SU-DHL-6 (cell line): ENCODE results near the gene CAMK1.

Experiments
- H2AFZ ChIP-seq: fragments of 200-600 bp; sonication (generic); 2 replicates; pipeline ENCODE4 v1.6.1; 2014; ENCODE audit warnings: low read depth, mild to moderate bottlenecking, moderate library complexity, mixed read lengths, antibody characterized with exemption, low read length; ENCODE audit not compliant: severe bottlenecking
- H3F3A ChIP-seq: fragments of 200-600 bp; shearing (Covaris generic); 2 replicates; pipeline ENCODE4 v1.6.0; 2016; ENCODE audit warnings: antibody characterized with exemption, mild to moderate bottlenecking; ENCODE audit not compliant: insufficient read depth
- H3K27ac ChIP-seq: fragments of 200-600 bp; sonication (generic); 2 replicates; pipeline ENCODE4 v1.5.1; 2016; ENCODE audit warnings: low read depth, mild to moderate bottlenecking, low read length, moderate library complexity, mixed read lengths
- H3K27me3 ChIP-seq: fragments of 200-600 bp; sonication (generic), shearing (Covaris generic); 2 replicates; pipeline ENCODE4 v1.6.0; 2014; ENCODE audit warnings: mild to moderate bottlenecking, low read length
- H3K36me3 ChIP-seq: fragments of 200-600 bp; sonication (generic); 2 replicates; pipeline ENCODE4 v1.6.1; 2014; ENCODE audit warnings: mild to moderate bottlenecking, low read length, mixed read lengths
- H3K4me2 ChIP-seq: fragments of 300-600, 200-600 bp; shearing (Covaris generic), sonication (generic); 2 replicates; pipeline ENCODE4 v1.6.0; 2014; ENCODE audit warnings: low read length, low read depth, mild to moderate bottlenecking; ENCODE audit not compliant: poor library complexity, severe bottlenecking
- H3K4me3 ChIP-seq: fragments of 200-600 bp; sonication (generic); 2 replicates; pipeline ENCODE4 v1.5.1; 2014; ENCODE audit warnings: antibody characterized with exemption, low read length, mild to moderate bottlenecking, mixed read lengths; ENCODE audit not compliant: insufficient read depth, poor library complexity, severe bottlenecking
- H3K79me2 ChIP-seq: fragments of 200-600 bp; sonication (generic); 2 replicates; pipeline ENCODE4 v1.6.1; 2014; ENCODE audit warnings: mild to moderate bottlenecking, low read length, moderate library complexity; ENCODE audit not compliant: insufficient read depth
- H3K9ac ChIP-seq: fragments of 200-600 bp; sonication (generic); 2 replicates; pipeline ENCODE4 v1.7.0; 2014; ENCODE audit warnings: mild to moderate bottlenecking, low read length
- H3K9me2 ChIP-seq: fragments of 200-600 bp; sonication (generic); replicated peaks from 2 replicates; pipeline ENCODE4 v1.6.1; 2014; ENCODE audit warnings: low read length; ENCODE audit not compliant: insufficient read depth
- H3K9me3 ChIP-seq: fragments of 200-600 bp; sonication (generic); 2 replicates; pipeline ENCODE4 v1.6.1; 2014; ENCODE audit warnings: low read length, mixed read lengths; ENCODE audit not compliant: insufficient read depth
- H4K20me1 ChIP-seq: fragments of 200-600 bp; sonication (generic); 2 replicates; pipeline ENCODE4 v1.6.1; 2014; ENCODE audit warnings: low read depth, mild to moderate bottlenecking, antibody characterized with exemption, low read length, moderate library complexity, mixed read lengths
- CTCF ChIP-seq: fragments of 200-600 bp; sonication (generic); IDR thresholded peaks from one replicate; pipeline ENCODE4 v1.5.1; 2017; ENCODE audit warnings: antibody characterized with exemption, mild to moderate bottlenecking, low read length, moderate library complexity; ENCODE audit not compliant: insufficient read depth, poor library complexity, severe bottlenecking
- EZH2phosphoT487 ChIP-seq: fragments of 200-600 bp; sonication (generic), shearing (Covaris generic); conservative IDR thresholded peaks from 2 replicates; pipeline ENCODE4 v1.6.1; 2018; ENCODE audit warnings: mild to moderate bottlenecking, antibody characterized with exemption, low read length, moderate library complexity, mixed read lengths

Gene CAMK1

GRCh38 chr3:9760779-9761505 is 8.8 kb downstream of the CAMK1 start:
- Histone ChIP-seq H3K4me2 (no peak overlapping the region), H4K20me1 (no peaks in the 10 kb centered on the region), H3K79me2 (no peaks in the 10 kb centered on the region), H2AFZ (no peak overlapping the region), H3K9me2 (no peaks in the 10 kb centered on the region), H3K9me3 (no peaks in the 10 kb centered on the region), H3K9ac (no peak overlapping the region), H3K36me3 (no peaks in the 10 kb centered on the region), H3F3A (no peaks in the 10 kb centered on the region), H3K27me3 (no peaks in the 10 kb centered on the region), H3K27ac (no peak overlapping the region), H3K4me3 (no peak overlapping the region)
- TF ChIP-seq CTCF (no peak), EZH2phosphoT487 (no peak)

GRCh38 chr3:9757427-9757826 is 12.3 kb downstream of the CAMK1 start:
- no peak overlapping the region for H3K4me2 ChIP-seq
- H3K36me3 ChIP-seq, result no peaks in the 10 kb centered on the region
- H3F3A ChIP-seq, result no peaks in the 10 kb centered on the region
- no peaks in the 10 kb centered on the region for H3K27me3 ChIP-seq
- TF ChIP-seq EZH2phosphoT487, result no peak
- no peak for TF ChIP-seq CTCF
- H4K20me1 ChIP-seq, result no peaks in the 10 kb centered on the region
- no peak overlapping the region for H3K4me3 ChIP-seq
- H3K9me2 ChIP-seq, result no peaks in the 10 kb centered on the region
- no peak overlapping the region for H3K9ac ChIP-seq
- no peak overlapping the region for H3K27ac ChIP-seq
- H2AFZ ChIP-seq, result no peak overlapping the region
- H3K79me2 ChIP-seq, result no peaks in the 10 kb centered on the region
- no peaks in the 10 kb centered on the region for H3K9me3 ChIP-seq

- Histone ChIP-seq H4K20me1 (no peaks in the 10 kb centered on the region), H3K9me3 (no peaks in the 10 kb centered on the region), H3K4me2 (no peak overlapping the region), H3F3A (peaks cover 12% of the 10 kb centered on the region; the same call in 1 of the 2 replicates), H3K27me3 (no peaks in the 10 kb centered on the region), H3K9me2 (no peaks in the 10 kb centered on the region), H3K36me3 (no peaks in the 10 kb centered on the region), H2AFZ (no peak overlapping the region), H3K4me3 (no peak overlapping the region), H3K27ac (no peak overlapping the region), H3K9ac (no peak overlapping the region), H3K79me2 (peaks cover 20% of the 10 kb centered on the region)
- TF ChIP-seq EZH2phosphoT487 (no peak), CTCF (no peak)
Measured at GRCh38 chr3:9754678-9755077, 15.1 kb downstream of the CAMK1 start.
